H9 (cell line): ENCODE results near the gene FAM170B. TPM values are rescaled to one million over a fixed set of nuclear protein-coding genes. Genes with fewer than 3 reads are reported as not detected.

Source experiments
- DNase-seq: peaks from one replicate; pipeline ENCODE4 v3.0.0-alpha.2; 2017
- H2AFZ ChIP-seq: one replicate; pipeline ENCODE4 v1.6.1; 2013; ENCODE audit warnings: mild to moderate bottlenecking, low read length, control low read depth, moderate library complexity
- H2AK5ac ChIP-seq: 2 replicates; pipeline ENCODE4 v1.6.1; 2013; ENCODE audit warnings: low read length, control low read depth, mixed read lengths; ENCODE audit not compliant: insufficient read length
- H2BK120ac ChIP-seq: one replicate; pipeline ENCODE4 v1.6.1; 2013; ENCODE audit warnings: low read depth, mild to moderate bottlenecking, low read length, control low read depth, inconsistent platforms; ENCODE audit not compliant: poor library complexity, severe bottlenecking
- H2BK12ac ChIP-seq: 2 replicates; pipeline ENCODE4 v1.6.1; 2013; ENCODE audit warnings: low read length, control low read depth, mixed read lengths, low read depth; ENCODE audit not compliant: insufficient read length
- H2BK15ac ChIP-seq: 2 replicates; pipeline ENCODE4 v1.6.1; 2013; ENCODE audit warnings: low read depth, low read length, control low read depth
- H2BK20ac ChIP-seq: one replicate; pipeline ENCODE4 v1.6.1; 2013; ENCODE audit warnings: low read depth, mild to moderate bottlenecking, low read length, control low read depth, inconsistent platforms; ENCODE audit not compliant: poor library complexity, severe bottlenecking
- H2BK5ac ChIP-seq: 2 replicates; pipeline ENCODE4 v1.6.1; 2013; ENCODE audit warnings: low read length, control low read depth, mixed read lengths; ENCODE audit not compliant: insufficient read length
- H3K14ac ChIP-seq: 2 replicates; pipeline ENCODE4 v1.6.1; 2013; ENCODE audit warnings: low read length, control low read depth; ENCODE audit not compliant: insufficient read depth
- H3K18ac ChIP-seq: 2 replicates; pipeline ENCODE4 v1.6.1; 2013; ENCODE audit warnings: low read depth, mild to moderate bottlenecking, mixed read lengths, low read length, control low read depth; ENCODE audit not compliant: insufficient read length
- H3K23ac ChIP-seq: 2 replicates; pipeline ENCODE4 v1.6.1; 2013; ENCODE audit warnings: low read length, control low read depth, mixed read lengths, low read depth; ENCODE audit not compliant: insufficient read length
- H3K23me2 ChIP-seq: 2 replicates; pipeline ENCODE4 v1.6.1; 2013; ENCODE audit warnings: low read depth, mild to moderate bottlenecking, mixed read lengths, low read length, control low read depth; ENCODE audit not compliant: insufficient read length, poor library complexity, severe bottlenecking
- H3K27ac ChIP-seq: 2 replicates; pipeline ENCODE4 v1.5.1; 2013; ENCODE audit warnings: low read length, control low read depth, mixed read lengths, low read depth; ENCODE audit not compliant: insufficient read length
- H3K27me3 ChIP-seq: 2 replicates; pipeline ENCODE4 v1.6.1; 2013; ENCODE audit warnings: low read length, control low read depth, inconsistent platforms; ENCODE audit not compliant: insufficient read depth
- H3K4ac ChIP-seq: 2 replicates; pipeline ENCODE4 v1.6.1; 2013; ENCODE audit warnings: low read depth, mild to moderate bottlenecking, control low read depth, inconsistent platforms, low read length, moderate library complexity
- H3K4me1 ChIP-seq: 2 replicates; pipeline ENCODE4 v1.6.1; 2013; ENCODE audit warnings: low read length, control low read depth, inconsistent platforms; ENCODE audit not compliant: insufficient read depth
- H3K4me2 ChIP-seq: 2 replicates; pipeline ENCODE4 v1.6.1; 2013; ENCODE audit warnings: low read length, control low read depth, mixed read lengths; ENCODE audit not compliant: insufficient read length, insufficient read depth
- H3K56ac ChIP-seq: 2 replicates; pipeline ENCODE4 v1.6.1; 2013; ENCODE audit warnings: low read depth, mild to moderate bottlenecking, mixed read lengths, low read length, control low read depth; ENCODE audit not compliant: insufficient read length
- H3K79me1 ChIP-seq: 2 replicates; pipeline ENCODE4 v1.6.1; 2013; ENCODE audit warnings: low read depth, mild to moderate bottlenecking, moderate library complexity, low read length, control low read depth, inconsistent platforms; ENCODE audit not compliant: insufficient read depth, poor library complexity, severe bottlenecking
- H3K79me2 ChIP-seq: 2 replicates; pipeline ENCODE4 v1.6.1; 2013; ENCODE audit warnings: low read length, control low read depth, inconsistent platforms; ENCODE audit not compliant: insufficient read depth
- H3K9ac ChIP-seq: 2 replicates; pipeline ENCODE4 v1.6.1; 2013; ENCODE audit warnings: low read length, control low read depth, mixed read lengths; ENCODE audit not compliant: insufficient read length; ENCODE audit errors: extremely low read depth
- H3K9me3 ChIP-seq: one replicate; pipeline ENCODE4 v1.6.1; 2013; ENCODE audit warnings: low read depth, low read length, inconsistent platforms; ENCODE audit not compliant: control insufficient read depth
- H3T11ph ChIP-seq: one replicate; pipeline ENCODE4 v1.6.1; 2013; ENCODE audit warnings: mild to moderate bottlenecking, low read length, control low read depth, inconsistent platforms
- H4K20me1 ChIP-seq: one replicate; pipeline ENCODE4 v1.6.1; 2013; ENCODE audit not compliant: control insufficient read depth, insufficient read length, insufficient read depth
- H4K5ac ChIP-seq: 2 replicates; pipeline ENCODE4 v1.6.1; 2013; ENCODE audit warnings: low read depth, mild to moderate bottlenecking, mixed read lengths, low read length, control low read depth; ENCODE audit not compliant: insufficient read length
- H4K8ac ChIP-seq: replicated peaks from 2 replicates; pipeline ENCODE4 v1.6.1; 2013; ENCODE audit warnings: low read length, control low read depth, mixed read lengths, low read depth; ENCODE audit not compliant: insufficient read length
- H4K91ac ChIP-seq: 2 replicates; pipeline ENCODE4 v1.6.1; 2013; ENCODE audit warnings: low read depth, mild to moderate bottlenecking, moderate library complexity, mixed read lengths, low read length, control low read depth; ENCODE audit not compliant: insufficient read length
- H3K27ac Mint-ChIP-seq, 3 experiments: 2 replicates in 2 of 3; 3 replicates in 1 of 3; pipeline ENCODE4 v1.8.0; 2020 to 2021; ENCODE audit warnings: mixed read lengths in 3 of 3, mild to moderate bottlenecking in 1 of 3, moderate library complexity in 1 of 3
- H3K27me3 Mint-ChIP-seq: 2 replicates; pipeline ENCODE4 v1.8.0; 2021; ENCODE audit warnings: low read depth, mild to moderate bottlenecking, moderate library complexity, mixed read lengths
- H3K36me3 Mint-ChIP-seq, 3 experiments: 2 replicates in 2 of 3; 3 replicates in 1 of 3; pipeline ENCODE4 v1.8.0; 2020 to 2021; ENCODE audit warnings: low read depth in 3 of 3, mixed read lengths in 3 of 3; ENCODE audit not compliant: insufficient read depth in 1 of 3
- H3K4me1 Mint-ChIP-seq, 2 experiments: 2 replicates each; pipeline ENCODE4 v1.8.0; 2020; ENCODE audit warnings: mixed read lengths in 2 of 2
- H3K4me3 Mint-ChIP-seq, 2 experiments: 2 replicates in 1 of 2; 3 replicates in 1 of 2; pipeline ENCODE4 v1.8.0; 2020 to 2021; ENCODE audit warnings: mild to moderate bottlenecking in 2 of 2, mixed read lengths in 2 of 2, moderate library complexity in 1 of 2
- H3K9me3 Mint-ChIP-seq, 2 experiments: 2 replicates in 1 of 2; 3 replicates in 1 of 2; pipeline ENCODE4 v1.8.0; 2020; ENCODE audit warnings: mild to moderate bottlenecking in 2 of 2, mixed read lengths in 2 of 2, moderate library complexity in 1 of 2
- WGBS: extraction: QIAGEN DNeasy Blood & Tissue Kit; methylation state at CpG from one replicate; pipeline ENCODE4 v1.1.7; 2013; ENCODE audit warnings: missing lambda C conversion rate, low lambda C conversion rate, mixed read lengths; ENCODE audit not compliant: insufficient read length; ENCODE audit errors: extremely low coverage; 5-methylcytosine and 5-hydroxymethylcytosine counted together
- total RNA-seq: library from RNA; stranded (reverse); gene quantifications from 2 replicates; pipeline ENCODE4 v1.2.1, GENCODE V29; 2021
- TF ChIP-seq, protein P1 (sequence below): fragments of 200-600 bp; sonication (generic); conservative IDR thresholded peaks from 3 replicates; pipeline ENCODE4 v1.8.0; 2021; ENCODE audit warnings: antibody characterized with exemption, mild to moderate bottlenecking

The FAM170B gene
- total RNA-seq, 1 experiment from 2014 or later, result not detected

DNA sequence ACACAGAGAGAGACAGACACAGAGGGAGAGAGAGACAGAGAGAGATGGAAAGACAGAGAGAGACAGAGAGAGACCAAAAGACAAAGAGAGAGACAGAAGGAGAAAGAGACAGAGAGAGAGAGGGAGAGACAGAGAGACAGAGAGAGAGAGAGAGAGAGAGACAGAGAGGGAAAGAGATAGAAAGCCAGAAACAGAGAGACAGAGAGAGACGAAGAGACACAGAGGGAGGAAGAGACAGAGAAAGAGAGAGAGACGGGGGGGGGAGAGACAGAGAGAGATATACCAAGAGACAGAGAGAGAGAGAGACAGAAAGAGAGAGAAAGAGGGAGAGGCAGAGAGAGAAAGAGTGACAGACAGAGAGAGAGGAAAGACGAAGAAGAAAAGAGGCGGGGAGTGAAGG lies 28.7 kb downstream of the FAM170B start:
- H3K27ac Mint-ChIP-seq, result no peak overlapping the region; a peak in 1 of 7 replicates
- no CpG with 5 or more reads among the region's 4 CpGs for WGBS
- H3K79me1 ChIP-seq, result no peaks in the 10 kb centered on the region

More for the DNA sequence above, 28.7 kb downstream of the FAM170B start:
- Histone ChIP-seq H3K9ac (no peak overlapping the region), H3K4ac (no peak overlapping the region), H2BK15ac (no peak overlapping the region), H3K23me2 (no peaks in the 10 kb centered on the region), H3K9me3 (no peaks in the 10 kb centered on the region), H3K27me3 (no peaks in the 10 kb centered on the region), H2BK120ac (no peak overlapping the region), H2BK5ac (no peak overlapping the region), H3T11ph (no peak overlapping the region), H3K18ac (no peak overlapping the region), H4K91ac (no peak overlapping the region), H2BK20ac (no peak overlapping the region), H3K23ac (no peak overlapping the region), H3K14ac (no peak overlapping the region), H2AFZ (no peak overlapping the region), H3K27ac (no peak overlapping the region), H4K8ac (no peak overlapping the region), H3K56ac (no peak overlapping the region), H4K5ac (no peak overlapping the region), H3K4me2 (no peak overlapping the region), H4K20me1 (no peaks in the 10 kb centered on the region), H3K4me1 (no peaks in the 10 kb centered on the region), H2AK5ac (no peak overlapping the region), H3K79me2 (no peaks in the 10 kb centered on the region), H2BK12ac (no peak overlapping the region)
- Mint-ChIP-seq H3K4me3 (no peak overlapping the region), H3K4me1 (peaks cover 3% of the 10 kb centered on the region in 2 experiments; a peak in 2 of 4 replicates), H3K9me3 (no peaks in the 10 kb centered on the region), H3K36me3 (no peaks in the 10 kb centered on the region; a peak in 1 of 7 replicates), H3K27me3 (peaks cover 2% of the 10 kb centered on the region; the same call in 1 of the 2 replicates)
- no peak for DNase-seq
- TF ChIP-seq, protein P1, sequence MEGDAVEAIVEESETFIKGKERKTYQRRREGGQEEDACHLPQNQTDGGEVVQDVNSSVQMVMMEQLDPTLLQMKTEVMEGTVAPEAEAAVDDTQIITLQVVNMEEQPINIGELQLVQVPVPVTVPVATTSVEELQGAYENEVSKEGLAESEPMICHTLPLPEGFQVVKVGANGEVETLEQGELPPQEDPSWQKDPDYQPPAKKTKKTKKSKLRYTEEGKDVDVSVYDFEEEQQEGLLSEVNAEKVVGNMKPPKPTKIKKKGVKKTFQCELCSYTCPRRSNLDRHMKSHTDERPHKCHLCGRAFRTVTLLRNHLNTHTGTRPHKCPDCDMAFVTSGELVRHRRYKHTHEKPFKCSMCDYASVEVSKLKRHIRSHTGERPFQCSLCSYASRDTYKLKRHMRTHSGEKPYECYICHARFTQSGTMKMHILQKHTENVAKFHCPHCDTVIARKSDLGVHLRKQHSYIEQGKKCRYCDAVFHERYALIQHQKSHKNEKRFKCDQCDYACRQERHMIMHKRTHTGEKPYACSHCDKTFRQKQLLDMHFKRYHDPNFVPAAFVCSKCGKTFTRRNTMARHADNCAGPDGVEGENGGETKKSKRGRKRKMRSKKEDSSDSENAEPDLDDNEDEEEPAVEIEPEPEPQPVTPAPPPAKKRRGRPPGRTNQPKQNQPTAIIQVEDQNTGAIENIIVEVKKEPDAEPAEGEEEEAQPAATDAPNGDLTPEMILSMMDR, result no peak
